Measurements from ENCODE around the gene PRDM5.

DNA sequence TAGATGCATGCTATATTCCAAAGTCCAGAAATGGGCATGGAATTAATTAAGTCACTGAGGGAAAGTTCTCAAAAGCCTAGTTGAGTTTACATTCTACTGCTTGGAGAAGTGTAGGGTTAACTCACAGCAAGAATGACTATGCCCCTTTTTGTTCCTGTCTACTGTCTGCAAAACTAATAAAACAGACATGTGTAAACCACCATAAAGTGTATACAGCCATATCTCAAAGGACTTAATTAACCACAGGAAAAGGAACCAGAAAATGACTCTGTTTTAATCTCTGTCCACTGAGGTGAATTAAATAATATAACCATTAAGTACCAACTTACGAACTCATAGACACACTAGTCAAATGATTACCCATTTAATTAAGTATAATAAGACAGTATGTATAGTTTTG, 84.9 kb downstream of the PRDM5 start:
- TF ChIP-seq, protein P1, sequence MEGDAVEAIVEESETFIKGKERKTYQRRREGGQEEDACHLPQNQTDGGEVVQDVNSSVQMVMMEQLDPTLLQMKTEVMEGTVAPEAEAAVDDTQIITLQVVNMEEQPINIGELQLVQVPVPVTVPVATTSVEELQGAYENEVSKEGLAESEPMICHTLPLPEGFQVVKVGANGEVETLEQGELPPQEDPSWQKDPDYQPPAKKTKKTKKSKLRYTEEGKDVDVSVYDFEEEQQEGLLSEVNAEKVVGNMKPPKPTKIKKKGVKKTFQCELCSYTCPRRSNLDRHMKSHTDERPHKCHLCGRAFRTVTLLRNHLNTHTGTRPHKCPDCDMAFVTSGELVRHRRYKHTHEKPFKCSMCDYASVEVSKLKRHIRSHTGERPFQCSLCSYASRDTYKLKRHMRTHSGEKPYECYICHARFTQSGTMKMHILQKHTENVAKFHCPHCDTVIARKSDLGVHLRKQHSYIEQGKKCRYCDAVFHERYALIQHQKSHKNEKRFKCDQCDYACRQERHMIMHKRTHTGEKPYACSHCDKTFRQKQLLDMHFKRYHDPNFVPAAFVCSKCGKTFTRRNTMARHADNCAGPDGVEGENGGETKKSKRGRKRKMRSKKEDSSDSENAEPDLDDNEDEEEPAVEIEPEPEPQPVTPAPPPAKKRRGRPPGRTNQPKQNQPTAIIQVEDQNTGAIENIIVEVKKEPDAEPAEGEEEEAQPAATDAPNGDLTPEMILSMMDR (conservative IDR thresholded peaks at IDR 0.05): no peak
- no peak for TF ChIP-seq EZH2 (IDR thresholded peaks at IDR 0.05; ENCODE audit: low read depth)
